IPS-20b (cell line): ENCODE measurements around the gene GALNT10.

Experiments used
- H3K27ac ChIP-seq: one replicate; pipeline ENCODE4 v1.5.1; 2013; ENCODE audit warnings: low read length
- H3K27me3 ChIP-seq: 2 replicates; pipeline ENCODE4 v1.6.1; 2013; ENCODE audit warnings: mild to moderate bottlenecking, low read length, inconsistent platforms; ENCODE audit not compliant: insufficient read depth
- H3K36me3 ChIP-seq: 2 replicates; pipeline ENCODE4 v1.6.1; 2013; ENCODE audit warnings: low read depth, mild to moderate bottlenecking, inconsistent platforms, low read length, moderate library complexity; ENCODE audit not compliant: insufficient read depth
- H3K4me1 ChIP-seq: 2 replicates; pipeline ENCODE4 v1.6.1; 2013; ENCODE audit warnings: mild to moderate bottlenecking, control low read depth, inconsistent platforms, low read length, moderate library complexity; ENCODE audit not compliant: insufficient read depth
- H3K4me3 ChIP-seq: 2 replicates; pipeline ENCODE4 v1.5.1; 2013; ENCODE audit warnings: mild to moderate bottlenecking, low read length, inconsistent platforms
- H3K9ac ChIP-seq: 2 replicates; pipeline ENCODE4 v1.6.1; 2013; ENCODE audit warnings: low read depth, mild to moderate bottlenecking, inconsistent platforms, low read length, moderate library complexity
- H3K9me3 ChIP-seq: 2 replicates; pipeline ENCODE4 v1.6.1; 2013; ENCODE audit warnings: mild to moderate bottlenecking, low read depth, low read length, inconsistent platforms; ENCODE audit not compliant: insufficient read depth

The GALNT10 gene

DNA sequence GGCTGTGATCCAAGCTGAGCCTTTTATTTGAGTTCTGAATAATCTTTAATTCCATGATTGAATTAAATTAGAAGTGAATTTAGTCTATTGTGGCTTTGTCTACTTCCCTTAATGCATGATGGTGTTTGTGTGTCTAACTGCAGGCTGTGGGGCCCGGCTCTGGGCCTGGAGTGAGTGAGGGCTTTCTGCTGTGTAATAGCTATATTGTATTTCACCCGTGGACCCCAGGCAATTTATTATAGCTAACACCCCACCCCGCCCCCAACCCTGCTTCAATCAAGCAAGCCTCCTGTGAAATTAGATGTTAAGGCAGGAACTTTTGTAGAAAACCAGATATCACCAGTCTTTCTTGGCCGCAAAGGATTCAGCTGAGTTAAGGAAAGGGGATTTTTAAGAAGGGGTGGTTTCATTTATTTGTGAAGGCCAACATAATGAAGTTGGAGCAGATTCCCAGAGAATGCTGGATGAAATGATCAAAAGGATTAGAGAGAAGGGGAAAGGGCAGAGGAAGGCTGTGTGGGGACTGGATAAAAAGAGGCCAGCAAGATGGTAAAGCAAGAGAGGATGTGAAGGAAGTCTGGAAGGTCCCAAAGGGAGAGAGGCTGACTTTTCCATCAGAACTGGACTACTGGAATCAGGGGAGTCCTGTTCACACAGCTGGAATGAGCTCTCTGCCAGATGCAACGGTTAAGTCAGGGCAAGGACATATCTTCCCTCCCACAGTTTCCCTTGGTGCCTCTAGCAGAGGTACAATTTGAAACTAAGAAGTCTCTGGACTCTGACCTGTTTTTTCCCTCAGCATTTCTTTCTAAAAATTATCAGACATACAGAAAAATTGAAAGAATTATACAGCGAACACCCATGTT, 129.9 kb downstream of the GALNT10 start:
- H3K9me3 ChIP-seq, result no peaks in the 10 kb centered on the region
- H3K4me1 ChIP-seq, result no peaks in the 10 kb centered on the region
- no peak overlapping the region for H3K4me3 ChIP-seq
- H3K27ac ChIP-seq, result no peak overlapping the region
- no peaks in the 10 kb centered on the region for H3K36me3 ChIP-seq
- no peak overlapping the region for H3K9ac ChIP-seq
- H3K27me3 ChIP-seq, result no peaks in the 10 kb centered on the region

DNA sequence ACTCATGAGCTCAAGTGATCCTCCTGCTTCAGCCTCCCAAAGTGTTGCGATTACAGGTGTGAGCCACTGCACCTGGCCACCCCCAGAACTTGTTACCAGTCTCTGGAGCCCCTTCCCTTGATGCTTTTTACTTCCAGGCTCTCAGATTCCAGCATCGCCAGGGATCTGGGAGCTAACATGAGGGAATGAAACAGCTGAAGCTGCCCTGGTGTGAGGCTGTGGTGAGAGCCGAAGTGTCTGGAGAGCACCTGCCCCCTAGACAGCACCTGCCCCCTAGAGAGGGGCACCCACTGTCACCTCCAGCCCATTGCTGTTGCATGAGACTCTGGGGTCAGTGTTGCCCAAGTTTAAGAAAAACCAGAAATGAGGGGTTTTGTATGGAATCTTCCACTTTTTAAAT, 131.0 kb downstream of the GALNT10 start:
- Histone ChIP-seq H3K4me3 (no peak overlapping the region), H3K27ac (no peak overlapping the region), H3K9ac (no peak overlapping the region), H3K9me3 (no peaks in the 10 kb centered on the region), H3K4me1 (no peaks in the 10 kb centered on the region), H3K36me3 (no peaks in the 10 kb centered on the region), H3K27me3 (no peaks in the 10 kb centered on the region)

- H3K4me3 ChIP-seq, result no peak overlapping the region
- no peaks in the 10 kb centered on the region for H3K27me3 ChIP-seq
- H3K4me1 ChIP-seq, result no peaks in the 10 kb centered on the region
- no peak overlapping the region for H3K9ac ChIP-seq
- H3K27ac ChIP-seq, result no peak overlapping the region
- H3K36me3 ChIP-seq, result no peaks in the 10 kb centered on the region
- no peaks in the 10 kb centered on the region for H3K9me3 ChIP-seq
Measured at GRCh38 chr5:154324033-154324432, 133.5 kb downstream of the GALNT10 start.

- H3K9me3 ChIP-seq, result no peaks in the 10 kb centered on the region
- no peak overlapping the region for H3K27ac ChIP-seq
- no peaks in the 10 kb centered on the region for H3K36me3 ChIP-seq
- H3K27me3 ChIP-seq, result no peaks in the 10 kb centered on the region
- H3K9ac ChIP-seq, result no peak overlapping the region
- H3K4me3 ChIP-seq, result no peak overlapping the region
- H3K4me1 ChIP-seq, result no peaks in the 10 kb centered on the region
Measured at GRCh38 chr5:154325566-154325965, 135.0 kb downstream of the GALNT10 start.

DNA sequence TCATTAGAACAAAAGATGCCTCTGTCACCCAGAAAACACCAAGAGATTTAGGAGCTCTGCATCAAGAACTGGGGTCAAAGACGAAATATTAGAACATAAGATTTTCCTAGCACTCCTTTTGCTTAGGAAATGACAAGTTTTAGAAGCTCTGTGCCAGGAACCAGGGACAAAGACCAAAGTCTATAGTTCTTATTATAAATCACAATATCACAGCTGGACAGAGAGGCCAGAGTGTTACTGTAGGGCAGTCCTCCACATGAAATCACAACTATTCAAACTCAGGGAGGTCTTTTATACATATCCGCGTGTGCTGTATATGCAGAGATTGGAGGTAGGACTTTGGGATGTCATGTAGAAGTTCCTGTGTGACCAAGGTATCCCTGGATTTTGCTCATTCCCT, 138.5 kb downstream of the GALNT10 start:
- Histone ChIP-seq H3K4me3 (no peak overlapping the region), H3K4me1 (no peaks in the 10 kb centered on the region), H3K9me3 (no peaks in the 10 kb centered on the region), H3K27me3 (no peaks in the 10 kb centered on the region), H3K36me3 (no peaks in the 10 kb centered on the region), H3K9ac (no peak overlapping the region), H3K27ac (no peak overlapping the region)

DNA sequence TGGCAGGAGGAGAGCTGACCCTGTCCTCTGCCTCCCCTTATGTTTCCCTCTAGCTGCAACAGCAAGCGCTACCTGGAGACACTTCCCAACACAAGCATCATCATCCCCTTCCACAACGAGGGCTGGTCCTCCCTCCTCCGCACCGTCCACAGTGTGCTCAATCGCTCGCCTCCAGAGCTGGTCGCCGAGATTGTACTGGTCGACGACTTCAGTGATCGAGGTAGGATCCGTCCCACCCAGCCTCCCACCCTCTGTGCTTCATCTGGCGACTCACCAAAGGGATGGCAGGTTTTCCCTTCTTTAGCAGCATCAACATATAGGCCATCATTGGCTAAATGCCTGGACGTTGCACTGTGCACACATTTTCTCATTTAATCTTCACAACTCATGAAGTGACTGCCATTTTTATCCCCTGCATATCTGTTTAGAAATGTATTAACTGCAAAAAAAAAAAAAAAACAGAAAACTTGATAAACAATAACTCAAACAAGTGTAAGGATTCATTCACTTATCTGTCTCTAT, 139.0 kb downstream of the GALNT10 start:
- no peaks in the 10 kb centered on the region for H3K4me1 ChIP-seq
- no peaks in the 10 kb centered on the region for H3K27me3 ChIP-seq
- no peaks in the 10 kb centered on the region for H3K36me3 ChIP-seq
- H3K4me3 ChIP-seq, result no peak overlapping the region
- no peaks in the 10 kb centered on the region for H3K9me3 ChIP-seq
- H3K9ac ChIP-seq, result no peak overlapping the region
- H3K27ac ChIP-seq, result no peak overlapping the region

GRCh38 chr5:154330097-154330667, 139.6 kb downstream of the GALNT10 start:
- no peaks in the 10 kb centered on the region for H3K36me3 ChIP-seq
- H3K27ac ChIP-seq, result no peak overlapping the region
- no peaks in the 10 kb centered on the region for H3K4me1 ChIP-seq
- H3K9ac ChIP-seq, result no peak overlapping the region
- H3K27me3 ChIP-seq, result no peaks in the 10 kb centered on the region
- H3K9me3 ChIP-seq, result no peaks in the 10 kb centered on the region
- H3K4me3 ChIP-seq, result no peak overlapping the region

DNA sequence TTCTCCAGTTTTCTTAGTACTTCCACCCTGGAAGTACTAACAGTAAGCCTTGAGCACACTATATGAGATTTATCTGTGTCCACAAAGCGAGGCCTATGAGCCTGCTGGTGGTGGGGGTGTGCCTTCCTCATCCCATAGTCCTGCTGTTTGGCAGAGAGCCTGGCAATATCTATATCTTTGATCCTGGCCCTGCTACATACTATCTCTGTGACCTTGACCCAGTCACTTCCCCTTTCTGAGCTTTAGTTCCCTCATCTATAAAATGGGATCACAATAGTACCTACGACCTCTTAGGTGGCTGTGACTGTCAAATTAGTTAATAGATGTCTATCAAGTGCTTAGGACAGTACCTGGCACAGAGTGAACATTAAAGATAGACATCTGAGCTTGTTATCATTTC, 140.7 kb downstream of the GALNT10 start:
- Histone ChIP-seq H3K27me3 (no peaks in the 10 kb centered on the region), H3K27ac (no peak overlapping the region), H3K4me1 (no peaks in the 10 kb centered on the region), H3K36me3 (no peaks in the 10 kb centered on the region), H3K4me3 (no peak overlapping the region), H3K9ac (no peak overlapping the region), H3K9me3 (no peaks in the 10 kb centered on the region)

DNA sequence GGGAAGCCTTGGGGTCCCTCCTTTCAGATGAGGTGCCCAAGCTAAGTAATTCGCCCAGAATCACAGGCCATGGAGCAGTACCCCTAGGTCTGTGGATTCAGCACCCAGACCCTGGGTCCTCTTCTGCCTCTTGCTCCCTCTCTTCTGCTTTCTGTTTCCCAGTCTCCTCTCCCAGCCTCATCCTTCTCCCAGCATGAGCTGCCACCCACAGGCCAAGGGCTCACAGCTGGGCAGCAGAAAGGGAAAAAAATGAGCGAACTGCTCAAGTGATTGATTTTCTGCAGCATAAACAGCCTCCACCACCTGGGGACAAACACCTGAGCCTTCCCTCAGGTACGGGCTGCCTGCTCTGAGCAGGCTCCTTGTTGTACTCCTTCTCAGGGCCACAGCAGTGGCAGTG, 141.4 kb downstream of the GALNT10 start:
- Histone ChIP-seq H3K4me1 (no peaks in the 10 kb centered on the region), H3K36me3 (no peaks in the 10 kb centered on the region), H3K9me3 (no peaks in the 10 kb centered on the region), H3K4me3 (no peak overlapping the region), H3K27ac (no peak overlapping the region), H3K27me3 (no peaks in the 10 kb centered on the region), H3K9ac (no peak overlapping the region)

- H3K27me3 ChIP-seq, result no peaks in the 10 kb centered on the region
- H3K36me3 ChIP-seq, result no peaks in the 10 kb centered on the region
- H3K4me1 ChIP-seq, result no peaks in the 10 kb centered on the region
- H3K9ac ChIP-seq, result no peak overlapping the region
- no peak overlapping the region for H3K4me3 ChIP-seq
- no peak overlapping the region for H3K27ac ChIP-seq
- H3K9me3 ChIP-seq, result no peaks in the 10 kb centered on the region
Measured at GRCh38 chr5:154332451-154332850, 141.9 kb downstream of the GALNT10 start.

DNA sequence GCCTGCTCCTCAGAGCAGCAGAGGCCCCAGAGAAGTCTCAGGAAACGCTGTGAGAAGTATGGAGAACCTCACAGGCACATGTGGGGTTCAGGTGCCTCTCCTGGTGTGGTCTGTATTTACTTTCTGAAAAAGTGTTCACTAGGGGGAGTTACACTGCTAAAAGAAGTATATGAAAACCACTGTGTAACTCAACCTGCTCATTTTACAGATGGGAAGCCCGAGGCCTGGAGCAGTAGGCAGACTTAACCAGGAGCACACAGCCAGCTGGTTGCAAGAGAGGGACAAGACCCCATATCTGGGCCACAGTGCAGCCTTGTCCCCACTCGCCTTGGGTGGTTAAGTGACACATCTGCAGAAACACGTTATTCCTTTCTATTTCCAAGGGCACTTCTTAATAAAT, 142.5 kb downstream of the GALNT10 start:
- Histone ChIP-seq H3K36me3 (no peaks in the 10 kb centered on the region), H3K27ac (no peak overlapping the region), H3K9me3 (no peaks in the 10 kb centered on the region), H3K4me1 (no peaks in the 10 kb centered on the region), H3K9ac (no peak overlapping the region), H3K27me3 (no peaks in the 10 kb centered on the region), H3K4me3 (no peak overlapping the region)

- 0 out of 2 replicates have a peak, but pooled peaks cover 3% of the 10 kb centered on the region for H3K4me1 ChIP-seq
- no peaks in the 10 kb centered on the region for H3K36me3 ChIP-seq
- H3K9ac ChIP-seq, result no peak overlapping the region
- no peak overlapping the region for H3K27ac ChIP-seq
- no peaks in the 10 kb centered on the region for H3K27me3 ChIP-seq
- H3K9me3 ChIP-seq, result no peaks in the 10 kb centered on the region
- H3K4me3 ChIP-seq, result no peak overlapping the region
Measured at GRCh38 chr5:154334406-154335064, 144.0 kb downstream of the GALNT10 start.
